T-helper 2 cell treated with Interferon-gamma antibody and Interleukin-4, amounts not matched to agents 100 ng/mL and 5 ng/mL, for 36 hours (primary cell): ENCODE measurements around the gene PTPRD. TPM values are rescaled to one million over a fixed set of nuclear protein-coding genes. Genes with fewer than 3 reads are reported as not detected.

ENCODE experiments used
- intact Hi-C: fragments of 100-400 bp; cut with micrococcal nuclease; formaldehyde crosslinking; loops from one replicate; pipeline ENCODE4 v1.15.1; 2023
- total RNA-seq: library from RNA; stranded (reverse); gene quantifications from 2 replicates; pipeline ENCODE4 v1.2.3, GENCODE V29; 2022

Gene PTPRD
- total RNA-seq, 1 donor from 2014 or later, result not detected

DNA sequence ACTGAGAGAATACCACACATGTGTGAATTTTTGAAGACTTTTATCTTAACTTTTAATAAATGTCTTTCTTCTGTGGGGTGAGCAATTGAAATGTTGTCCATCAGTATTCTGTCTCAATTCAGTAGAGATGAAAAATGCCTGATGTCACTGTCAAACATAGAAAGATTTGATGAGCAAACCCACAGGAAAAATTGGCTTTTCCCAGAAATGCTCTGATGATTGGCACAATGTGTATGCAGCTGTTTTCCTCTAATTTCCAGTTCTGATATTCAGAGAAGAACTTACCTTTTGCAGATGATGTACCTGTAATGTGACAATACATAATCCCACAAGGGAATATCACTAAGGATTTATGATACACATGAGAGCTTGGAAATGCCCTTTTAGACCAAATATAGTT, 340.0 kb downstream of the PTPRD start:
- intact Hi-C loops, result no loop called here

DNA sequence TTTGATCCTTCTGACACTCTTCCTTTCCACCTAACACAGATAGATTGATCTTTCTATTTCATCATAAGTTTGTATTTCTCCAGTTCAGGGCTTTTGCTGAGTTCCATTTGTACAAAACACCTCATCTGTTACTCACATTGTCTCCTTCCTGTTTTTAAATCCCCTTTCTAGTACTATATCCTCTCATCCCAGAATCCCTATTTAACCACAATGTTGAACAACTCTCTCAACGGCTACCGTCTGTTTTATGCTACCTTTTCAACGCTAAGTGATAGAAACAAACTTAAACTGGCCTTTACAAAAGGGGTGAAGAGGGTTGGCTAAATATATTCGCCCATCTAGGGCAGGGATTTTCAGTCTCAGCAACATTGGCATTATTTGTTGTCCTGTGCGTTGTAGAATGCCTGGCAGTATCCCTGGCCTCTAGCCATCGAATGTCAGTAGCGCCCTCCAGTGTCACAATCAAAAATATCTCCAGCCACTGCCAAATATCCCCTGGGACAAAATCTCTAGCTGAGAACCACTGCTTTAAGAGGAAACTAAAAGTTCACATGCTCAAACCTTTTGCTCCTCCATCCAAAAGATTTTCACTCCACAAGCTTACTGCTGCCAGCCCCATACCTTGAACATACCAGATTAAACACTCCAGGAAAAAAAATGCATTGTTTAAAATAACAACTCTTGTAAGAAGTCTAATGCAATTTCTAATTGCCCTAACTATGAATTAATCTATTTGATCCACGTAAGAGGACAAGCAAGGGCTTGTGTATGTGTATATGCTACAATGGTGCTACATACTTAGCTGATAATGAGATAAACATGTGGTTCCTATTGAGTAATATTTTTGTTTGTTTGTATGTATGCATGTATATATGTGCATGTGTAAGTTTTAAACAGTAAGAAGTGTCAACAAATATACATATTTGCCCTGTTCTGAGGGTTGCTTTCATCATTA, 344.0 kb downstream of the PTPRD start:
- intact Hi-C loops, result no loop called here

DNA sequence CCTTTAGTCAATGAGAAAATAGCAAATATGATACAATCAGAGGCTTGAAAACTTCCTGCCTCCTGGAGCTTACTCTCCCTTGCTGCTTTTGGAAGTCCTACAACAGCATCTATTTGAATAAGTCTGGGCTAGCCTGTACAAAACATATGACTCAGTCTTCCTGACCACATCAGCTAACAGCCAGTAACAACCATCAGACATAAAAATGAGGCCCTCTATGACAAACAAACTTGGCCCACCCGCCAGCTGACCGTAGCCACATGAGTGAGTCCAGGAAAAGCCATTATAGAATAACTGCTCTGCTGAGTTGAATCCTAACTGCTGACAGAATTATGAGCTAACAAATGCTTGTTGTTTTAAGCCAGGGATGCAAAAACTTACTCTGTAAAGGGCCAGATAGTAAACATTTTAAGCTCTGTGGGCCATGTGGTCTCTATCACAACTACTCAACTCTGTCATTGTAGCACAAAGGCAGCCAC, 347.6 kb downstream of the PTPRD start:
- intact Hi-C loops, result no loop called here

DNA sequence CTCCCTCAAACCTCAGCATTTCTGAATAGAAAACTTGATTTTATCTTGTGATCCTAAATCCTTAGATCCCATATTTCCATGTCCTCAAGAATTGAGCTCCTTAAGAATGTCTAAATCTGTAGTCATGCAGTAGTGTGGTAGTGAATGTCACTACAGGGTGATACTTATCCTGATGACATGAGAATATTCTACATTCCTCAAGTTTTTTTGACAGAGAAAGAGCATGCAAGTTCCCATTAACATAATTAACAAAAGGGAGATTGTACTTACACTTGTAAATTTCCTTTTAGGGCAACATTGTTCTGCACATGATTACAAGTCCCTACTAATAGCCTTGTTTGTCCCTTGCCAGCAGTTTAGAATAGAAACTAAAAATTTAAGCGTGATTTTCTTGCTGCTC, 352.3 kb downstream of the PTPRD start:
- intact Hi-C loops, result no loop called here

DNA sequence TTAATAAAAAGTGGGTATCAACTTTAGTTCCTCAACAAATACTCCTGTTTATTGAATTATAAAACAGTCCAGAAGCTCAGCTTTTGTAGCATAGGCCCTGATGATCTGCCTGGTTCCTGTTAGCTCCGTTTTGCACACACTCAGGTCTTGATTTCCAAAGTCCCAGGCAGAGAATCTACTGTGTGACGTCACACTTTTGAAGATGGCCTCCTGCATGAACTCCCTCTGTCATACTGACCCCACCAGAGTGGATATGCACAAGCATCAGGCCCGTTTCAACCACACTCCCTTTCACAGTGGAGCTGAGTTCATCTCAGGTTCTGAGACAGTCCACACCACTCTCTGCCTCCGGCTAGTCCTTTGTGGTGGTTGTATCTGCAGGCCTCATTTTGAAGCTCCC, 353.1 kb downstream of the PTPRD start:
- intact Hi-C loops, result no loop called here

DNA sequence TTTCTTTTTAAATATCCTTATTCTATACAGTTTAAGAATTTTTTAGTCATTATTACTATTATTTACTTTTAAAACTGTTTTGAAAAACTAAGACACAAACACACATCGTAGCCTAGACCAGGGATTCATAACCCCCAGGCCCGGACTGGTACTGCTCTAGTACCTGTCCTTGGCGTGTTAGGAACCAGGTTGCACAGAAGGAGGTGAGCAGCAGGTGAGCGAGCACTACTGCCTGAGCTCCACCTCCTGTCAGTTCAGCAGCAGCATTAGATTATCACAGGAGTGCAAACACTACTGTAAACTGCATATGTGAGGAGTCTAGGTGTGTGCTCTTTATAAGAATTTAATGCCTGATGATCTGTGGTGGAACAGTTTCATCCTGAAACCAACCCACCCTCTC, 357.0 kb downstream of the PTPRD start:
- intact Hi-C loops, result no loop called here

DNA sequence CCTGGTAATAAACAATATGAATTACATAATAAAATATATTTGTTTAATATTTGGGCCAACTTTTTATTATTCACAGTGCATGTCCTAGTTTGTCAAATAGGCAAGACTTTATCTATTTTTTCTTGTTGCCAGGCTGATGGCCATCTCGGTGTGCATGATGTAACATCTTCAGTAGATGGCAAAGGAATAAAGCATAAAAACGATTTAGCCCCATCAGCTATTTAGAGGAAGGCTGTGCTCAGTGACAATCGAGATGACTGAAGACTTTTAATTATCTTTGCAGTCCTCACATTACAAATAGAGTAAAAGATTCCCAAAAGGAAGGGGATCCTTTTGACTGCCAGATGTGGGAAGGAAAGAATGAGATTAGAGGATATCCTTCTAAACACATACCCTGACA, 358.5 kb downstream of the PTPRD start:
- intact Hi-C loops, result no loop called here

DNA sequence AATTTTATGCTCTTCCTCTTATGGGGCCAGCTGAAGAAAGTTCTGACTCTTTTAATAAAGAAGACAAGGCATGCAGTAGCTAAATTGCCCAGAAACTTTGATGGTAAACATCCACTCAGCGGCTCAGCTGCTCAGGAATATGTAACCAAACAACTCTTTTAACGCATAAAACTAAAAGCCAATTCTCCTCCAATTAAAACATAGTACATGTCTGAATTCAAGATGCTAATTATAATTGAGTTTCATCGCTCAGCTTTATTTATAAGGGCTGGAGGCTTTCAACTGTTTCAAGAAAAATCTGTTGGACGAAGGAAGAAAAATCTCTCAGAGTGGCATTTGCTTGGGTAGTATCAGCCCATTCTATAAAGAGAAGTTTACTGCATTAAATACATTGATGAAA, 359.5 kb downstream of the PTPRD start:
- intact Hi-C loops, result no loop called here

DNA sequence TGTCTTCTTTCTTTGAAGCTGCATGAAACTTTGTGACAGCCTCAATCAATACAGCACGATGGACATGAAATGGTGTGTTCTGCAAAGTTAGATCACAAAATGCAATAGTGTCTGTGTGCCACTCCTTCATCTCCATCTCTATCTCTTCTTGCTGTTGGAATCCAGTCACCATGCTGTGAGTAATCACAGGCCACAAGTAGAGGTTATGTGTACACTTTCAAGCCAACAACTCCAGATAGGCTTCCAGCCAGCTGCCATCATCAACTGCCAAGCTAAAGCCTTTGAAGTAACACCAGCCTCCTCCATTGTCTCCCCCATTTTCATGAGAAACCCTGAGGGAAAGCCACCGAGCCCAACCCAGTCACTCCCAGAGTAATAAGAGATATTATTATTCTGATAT, 360.6 kb downstream of the PTPRD start:
- intact Hi-C loops, result no loop called here

DNA sequence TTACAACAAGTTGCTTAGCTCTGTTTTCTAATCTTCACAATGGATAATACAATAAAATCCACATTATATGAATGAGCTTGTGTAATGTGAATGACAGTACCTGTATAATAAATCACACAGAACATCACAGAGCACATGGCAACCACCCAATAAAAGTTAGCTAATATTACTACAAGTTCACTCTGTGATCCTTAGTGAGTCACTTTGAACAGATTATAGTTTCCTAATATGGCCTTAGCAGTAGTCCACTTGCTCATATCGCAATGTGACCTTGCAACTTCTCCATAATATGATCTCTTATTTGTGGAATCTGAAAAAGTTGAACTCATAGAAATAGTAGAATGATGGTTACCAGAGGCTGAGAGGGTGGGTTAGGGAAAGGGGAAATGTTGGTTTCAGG, 361.3 kb downstream of the PTPRD start:
- intact Hi-C loops, result no loop called here

DNA sequence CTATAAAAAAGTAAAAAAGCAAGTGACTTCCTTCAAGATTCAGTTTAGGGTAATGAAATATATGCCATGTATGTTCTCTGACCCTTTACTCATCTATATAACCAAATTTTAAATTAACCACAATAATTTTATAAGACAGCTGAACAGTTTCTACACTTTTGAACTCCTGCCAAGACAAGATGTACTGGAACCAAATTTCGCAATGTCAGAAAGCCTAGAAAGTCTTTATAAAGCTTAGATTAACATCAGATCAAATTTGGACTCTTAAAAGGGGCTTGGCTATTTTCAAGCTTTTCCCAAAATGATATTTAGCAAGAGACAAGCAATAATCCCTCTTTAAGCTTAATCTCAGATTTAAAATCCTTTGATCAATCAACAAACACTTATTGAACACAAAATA, 362.6 kb downstream of the PTPRD start:
- intact Hi-C loops, result no loop called here

DNA sequence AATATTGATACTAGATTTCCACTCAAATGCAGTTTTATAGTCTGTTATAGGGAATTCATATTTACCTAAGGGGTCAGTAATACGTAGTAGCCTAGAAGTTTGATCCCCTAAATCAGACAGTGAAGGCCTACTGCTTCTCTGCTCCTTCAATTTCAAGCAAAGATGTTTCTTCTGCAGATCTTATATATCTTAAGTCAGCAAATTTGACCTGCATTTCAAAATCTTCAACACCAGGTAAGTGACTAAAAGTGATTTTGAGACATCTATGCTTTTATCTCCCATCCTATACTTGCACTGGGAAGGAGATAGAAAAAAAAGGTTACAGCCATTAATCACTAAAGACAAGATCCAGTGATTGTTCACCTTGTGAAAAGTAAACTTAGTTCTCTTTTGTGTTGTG, 363.9 kb downstream of the PTPRD start:
- intact Hi-C loops, result no loop called here

DNA sequence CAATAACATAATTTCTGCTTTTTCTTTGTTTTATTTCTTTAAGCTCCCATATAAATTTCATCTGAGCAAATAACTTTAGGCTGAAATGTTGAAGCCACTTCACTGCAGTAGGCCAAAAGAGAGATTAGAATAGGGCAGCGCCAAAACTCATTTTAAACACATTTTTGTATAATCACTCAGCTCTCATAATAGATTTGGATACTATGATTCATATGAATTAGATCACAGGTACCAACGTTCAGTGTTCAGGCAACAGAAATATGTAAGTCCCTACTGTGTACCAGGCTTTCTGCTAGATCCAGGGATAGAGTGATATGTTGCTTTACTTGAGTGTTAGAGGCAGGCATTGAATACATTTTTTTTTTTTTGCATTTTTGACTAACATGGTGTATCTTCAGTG, 370.5 kb downstream of the PTPRD start:
- intact Hi-C loops, result no loop called here

DNA sequence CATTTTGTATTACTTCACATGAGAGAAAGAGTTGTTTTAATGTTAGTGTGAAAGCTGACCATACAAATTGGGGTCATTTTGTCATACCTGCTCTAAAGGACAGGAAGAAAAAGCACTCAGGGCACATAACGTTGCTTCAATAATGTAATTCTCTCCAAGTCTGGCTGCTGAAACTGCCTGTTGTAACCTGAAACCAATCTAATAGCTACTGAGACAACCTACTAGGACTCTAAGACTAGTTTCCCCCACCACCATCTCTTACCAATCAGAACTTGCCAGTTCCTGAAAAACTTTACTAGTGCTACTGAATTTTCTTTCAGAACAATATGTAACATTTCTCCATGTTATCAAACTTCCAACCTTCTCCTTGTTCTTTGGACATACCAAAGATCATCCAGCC, 374.7 kb downstream of the PTPRD start:
- intact Hi-C loops, result no loop called here

DNA sequence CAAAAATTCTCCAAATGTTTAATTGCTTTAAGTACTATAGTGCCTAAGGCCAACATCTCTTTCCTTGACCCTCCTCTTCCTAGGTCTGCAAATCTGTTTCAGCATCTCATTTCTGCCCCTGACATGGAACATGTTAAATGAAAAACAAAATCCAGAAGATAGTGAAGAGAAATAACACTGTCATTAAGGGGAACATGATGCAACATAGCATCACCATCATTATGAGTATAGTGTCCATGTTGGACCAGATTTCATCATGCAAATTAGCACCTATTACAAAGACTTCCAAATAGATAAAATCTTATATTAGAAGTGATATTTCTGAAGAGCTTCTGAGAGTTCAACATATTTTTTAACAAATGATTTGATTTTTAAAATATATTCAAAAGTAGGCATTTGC, 375.2 kb downstream of the PTPRD start:
- intact Hi-C loops, result no loop called here

DNA sequence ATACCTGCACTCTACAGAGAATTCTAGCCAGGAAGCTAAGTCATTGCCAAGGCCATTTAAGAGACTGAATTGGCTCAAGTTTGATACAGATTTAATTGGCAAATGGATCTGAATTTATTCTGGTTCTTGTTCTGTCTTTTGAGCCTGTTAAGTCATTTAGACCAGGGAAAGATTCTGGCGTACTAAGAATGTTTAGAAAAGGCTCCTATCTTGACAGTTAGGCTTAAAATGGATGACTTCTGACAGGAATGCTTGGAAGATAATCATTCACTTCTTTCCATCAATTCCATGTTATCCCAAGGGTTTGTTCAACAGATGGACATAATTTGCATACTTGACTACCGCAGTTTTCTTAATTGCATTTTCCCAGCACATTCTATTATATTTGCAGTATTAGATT, 376.6 kb downstream of the PTPRD start:
- intact Hi-C loops, result no loop called here

DNA sequence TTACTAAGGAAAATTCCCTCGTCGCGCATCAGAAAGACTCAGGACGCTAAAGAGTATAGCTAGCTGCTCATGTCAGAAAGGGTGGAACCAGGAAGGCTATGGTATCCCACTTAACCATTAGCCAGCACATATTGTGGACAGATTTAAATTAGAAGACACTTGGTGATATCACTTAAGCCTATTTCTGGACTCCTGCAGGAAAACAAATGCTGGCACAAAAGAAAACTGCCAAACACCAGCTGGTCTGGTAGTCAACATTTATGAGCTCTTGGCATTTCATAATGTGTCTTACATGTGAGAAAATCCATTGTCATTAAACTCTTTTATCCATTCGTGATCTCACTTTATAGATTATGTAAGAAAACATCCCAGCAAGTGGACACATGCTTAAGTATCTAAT, 377.4 kb downstream of the PTPRD start:
- intact Hi-C loops, result no loop called here

DNA sequence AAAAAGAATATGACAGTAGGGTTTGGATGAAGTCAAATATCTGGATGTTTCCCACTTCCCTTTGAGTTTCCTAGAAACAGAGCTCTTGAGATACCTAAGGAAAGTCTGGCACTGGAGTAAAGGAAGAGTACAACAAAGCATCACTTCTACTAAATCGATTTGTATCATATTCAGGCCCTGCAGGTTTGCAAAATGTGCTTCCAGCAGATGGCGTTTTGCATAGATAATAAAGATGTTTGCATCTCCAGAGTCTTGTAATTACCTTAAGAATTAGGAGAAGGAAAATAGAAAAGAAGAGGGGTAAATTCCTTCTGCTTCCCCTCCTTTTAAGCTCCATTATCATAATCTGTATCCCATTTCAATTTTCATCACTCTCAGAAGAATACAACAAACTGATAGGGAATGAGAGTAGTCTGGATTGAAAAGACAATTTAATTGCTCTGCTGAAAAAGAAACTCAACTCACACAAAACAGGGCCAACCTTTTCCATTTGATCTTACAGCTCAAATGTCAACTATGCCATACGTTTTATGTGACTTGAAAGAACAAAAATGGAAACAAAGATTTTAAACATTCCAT, 380.4 kb downstream of the PTPRD start:
- intact Hi-C loops, result no loop called here

DNA sequence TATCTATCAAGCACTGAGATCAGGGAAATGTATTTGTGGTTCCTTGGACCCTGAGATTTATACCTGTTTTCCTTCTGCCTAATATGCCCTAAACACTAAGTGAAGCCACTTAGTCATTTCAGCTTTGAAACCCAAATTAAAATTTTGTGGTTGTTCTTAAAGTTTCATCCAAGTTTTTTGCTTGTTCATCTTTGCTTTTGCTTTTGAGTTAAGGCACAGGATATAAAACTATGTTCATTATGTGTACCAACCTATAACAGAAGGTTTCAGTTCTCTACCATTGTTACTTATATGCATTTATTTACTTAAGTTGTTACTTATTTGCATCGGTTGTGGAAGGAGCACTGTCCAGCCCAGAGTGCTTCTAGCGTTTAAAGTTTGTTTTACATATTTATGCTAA, 382.3 kb downstream of the PTPRD start:
- intact Hi-C loops, result no loop called here

DNA sequence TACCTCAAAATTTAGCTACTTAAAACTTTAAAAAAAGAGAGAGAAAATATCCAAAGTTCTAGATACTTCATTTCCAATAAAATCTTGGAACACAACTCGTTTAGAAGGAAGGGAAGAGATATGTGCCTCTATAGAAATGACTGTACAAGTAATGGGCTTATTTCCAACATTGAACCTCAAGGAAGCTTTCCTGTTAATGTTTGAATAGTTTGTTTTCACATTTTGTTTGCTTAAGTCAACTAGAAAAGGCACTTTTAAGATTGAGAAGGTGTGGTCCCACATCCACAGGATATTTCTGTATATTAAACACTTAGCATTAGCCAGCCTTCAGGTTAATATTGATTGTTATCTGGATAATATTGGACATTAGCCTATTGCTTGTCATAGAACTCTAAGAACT, 384.7 kb downstream of the PTPRD start:
- intact Hi-C loops, result no loop called here

DNA sequence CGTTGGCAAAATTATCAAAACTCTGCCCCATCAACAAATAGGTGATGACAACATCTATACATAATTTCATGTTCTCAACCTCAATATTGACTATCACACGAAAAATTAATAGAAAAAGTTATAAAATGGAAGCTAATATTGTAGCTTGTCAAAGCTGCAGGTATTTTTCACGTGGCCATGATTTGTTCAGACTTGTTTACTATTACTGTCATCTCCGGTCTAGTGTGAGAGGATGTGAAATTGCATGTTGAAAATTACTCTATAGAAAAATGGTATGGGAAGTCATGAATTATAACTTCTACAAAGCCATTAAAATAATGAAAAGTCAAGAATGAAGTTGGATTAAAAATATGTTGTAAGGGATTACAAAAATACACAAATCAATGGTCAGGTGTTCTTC, 385.8 kb downstream of the PTPRD start:
- intact Hi-C loops, result no loop called here

DNA sequence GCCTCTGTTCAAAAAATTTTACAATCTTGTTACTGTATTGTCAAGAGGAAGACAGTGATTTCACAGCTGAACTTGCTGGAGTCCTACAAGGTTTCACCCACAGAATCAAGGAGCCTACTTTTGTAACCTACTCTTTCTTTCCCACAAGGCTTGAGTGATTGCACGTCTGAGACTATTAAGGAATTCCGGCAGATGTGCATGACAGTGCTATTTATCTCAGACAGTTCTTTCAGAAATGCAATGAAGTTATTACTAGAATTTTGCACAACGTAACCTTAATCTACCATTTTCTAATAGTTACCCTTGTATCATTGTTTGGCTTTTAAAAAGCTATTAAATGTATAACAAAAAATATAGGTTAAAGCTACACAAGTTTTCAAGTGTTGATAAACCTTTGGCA, 400.1 kb downstream of the PTPRD start:
- intact Hi-C loops, result no loop called here

DNA sequence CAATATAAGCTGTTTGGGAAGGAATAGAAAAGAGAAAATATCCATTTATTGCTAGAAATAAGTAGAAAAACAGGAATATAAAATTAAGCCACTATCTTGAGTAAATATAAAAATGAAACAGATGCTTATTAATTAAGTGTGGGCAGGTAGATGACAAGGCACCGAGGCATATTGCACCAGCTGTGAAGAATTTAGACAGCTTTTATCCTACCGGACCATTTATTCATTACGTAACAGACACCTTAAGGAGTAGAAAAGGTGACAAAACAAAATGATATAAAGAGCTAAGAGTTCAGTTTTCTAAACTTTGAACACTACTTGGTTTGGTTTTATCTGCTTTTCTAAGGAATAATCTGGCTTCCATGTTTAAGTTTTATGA, 404.1 kb downstream of the PTPRD start:
- intact Hi-C loops, result no loop called here
